CD4-positive, alpha-beta T cell treated with Interleukin-17A for 1 hour (primary cell): ENCODE results near the gene NEMP2.
"Not testable (repeated sequence)": the region's sequence is repeated elsewhere in the genome, so short reads cannot be mapped to it uniquely, and the experiment has no call there.

Source experiments
- DNase-seq: peaks from one replicate; pipeline ENCODE4 v3.0.0-alpha.2; 2020

The NEMP2 gene

GRCh38 chr2:190519975-190520767 lies 14.4 kb downstream of the NEMP2 start:
- peak; percentile 31 for DNase-seq

- no peak for DNase-seq
Measured at GRCh38 chr2:190517468-190517867, 17.1 kb downstream of the NEMP2 start.

GRCh38 chr2:190515687-190516086 lies 18.8 kb downstream of the NEMP2 start:
- DNase-seq: peak; percentile 48

- no peak for DNase-seq
Measured at GRCh38 chr2:190514676-190515075, 19.8 kb downstream of the NEMP2 start.

GRCh38 chr2:190513877-190514276 lies 20.6 kb downstream of the NEMP2 start:
- no peak for DNase-seq

- DNase-seq: no peak
Measured at GRCh38 chr2:190512539-190513095, 21.9 kb downstream of the NEMP2 start.

- DNase-seq: no peak
Measured at GRCh38 chr2:190511104-190511503, 23.4 kb downstream of the NEMP2 start.

- DNase-seq: not testable (repeated sequence)
Measured at GRCh38 chr2:190509895-190510294, 24.6 kb downstream of the NEMP2 start.

- DNase-seq: no peak
Measured at GRCh38 chr2:190507135-190507534, 27.4 kb downstream of the NEMP2 start.

- DNase-seq: no peak
Measured at GRCh38 chr2:190506666-190507065, 27.9 kb downstream of the NEMP2 start.

- DNase-seq: no peak
Measured at GRCh38 chr2:190505696-190506095, 28.8 kb downstream of the NEMP2 start.

- no peak for DNase-seq
Measured at GRCh38 chr2:190504912-190505311, 29.6 kb downstream of the NEMP2 start.

GRCh38 chr2:190503088-190503487 lies 31.4 kb downstream of the NEMP2 start:
- DNase-seq: no peak

- DNase-seq: no peak
Measured at GRCh38 chr2:190501702-190502407, 32.7 kb downstream of the NEMP2 start.

- DNase-seq: no peak
Measured at GRCh38 chr2:190501231-190501630, 33.3 kb downstream of the NEMP2 start.

GRCh38 chr2:190500054-190500502 lies 34.4 kb downstream of the NEMP2 start:
- no peak for DNase-seq

- DNase-seq: no peak
Measured at GRCh38 chr2:190499273-190499672, 35.2 kb downstream of the NEMP2 start.

GRCh38 chr2:190497428-190497827 lies 37.1 kb downstream of the NEMP2 start:
- no peak for DNase-seq

GRCh38 chr2:190494600-190495227 lies 39.8 kb downstream of the NEMP2 start:
- DNase-seq: not testable (repeated sequence)

GRCh38 chr2:190493095-190493494 lies 41.4 kb downstream of the NEMP2 start:
- DNase-seq: no peak

- no peak for DNase-seq
Measured at GRCh38 chr2:190490502-190490901, 44.0 kb downstream of the NEMP2 start.

- DNase-seq: no peak
Measured at GRCh38 chr2:190489475-190489874, 45.0 kb downstream of the NEMP2 start.

- DNase-seq: no peak
Measured at GRCh38 chr2:190488516-190489233, 45.8 kb downstream of the NEMP2 start.
